Testis (tissue), 2 donors: Measurements from ENCODE around the gene GNAS-AS1.

Experiments used
- POLR2A ChIP-seq: fragments of 450-650 bp; IDR thresholded peaks from one replicate; pipeline ENCODE4 v1.6.1; 2017; ENCODE audit warnings: antibody characterized with exemption, mild to moderate bottlenecking, moderate library complexity
- TF ChIP-seq, protein P1 (sequence below), 3 experiments: fragments of 450-650 bp in 2 of 3; fragments of 200-600 bp in 1 of 3; sonication (generic) in 1 of 3; IDR thresholded peaks; one replicate each; pipeline ENCODE4 v1.5.1; 2016 to 2019; ENCODE audit warnings: antibody characterized with exemption in 3 of 3, mild to moderate bottlenecking in 2 of 3, moderate library complexity in 1 of 3

GRCh38 chr20:58795923-58796245, 54.8 kb downstream of the GNAS-AS1 start:
- TF ChIP-seq POLR2A: no peak
- TF ChIP-seq, protein P1, sequence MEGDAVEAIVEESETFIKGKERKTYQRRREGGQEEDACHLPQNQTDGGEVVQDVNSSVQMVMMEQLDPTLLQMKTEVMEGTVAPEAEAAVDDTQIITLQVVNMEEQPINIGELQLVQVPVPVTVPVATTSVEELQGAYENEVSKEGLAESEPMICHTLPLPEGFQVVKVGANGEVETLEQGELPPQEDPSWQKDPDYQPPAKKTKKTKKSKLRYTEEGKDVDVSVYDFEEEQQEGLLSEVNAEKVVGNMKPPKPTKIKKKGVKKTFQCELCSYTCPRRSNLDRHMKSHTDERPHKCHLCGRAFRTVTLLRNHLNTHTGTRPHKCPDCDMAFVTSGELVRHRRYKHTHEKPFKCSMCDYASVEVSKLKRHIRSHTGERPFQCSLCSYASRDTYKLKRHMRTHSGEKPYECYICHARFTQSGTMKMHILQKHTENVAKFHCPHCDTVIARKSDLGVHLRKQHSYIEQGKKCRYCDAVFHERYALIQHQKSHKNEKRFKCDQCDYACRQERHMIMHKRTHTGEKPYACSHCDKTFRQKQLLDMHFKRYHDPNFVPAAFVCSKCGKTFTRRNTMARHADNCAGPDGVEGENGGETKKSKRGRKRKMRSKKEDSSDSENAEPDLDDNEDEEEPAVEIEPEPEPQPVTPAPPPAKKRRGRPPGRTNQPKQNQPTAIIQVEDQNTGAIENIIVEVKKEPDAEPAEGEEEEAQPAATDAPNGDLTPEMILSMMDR (IDR thresholded peaks at IDR 0.05): no peak
